PFSK-1 (cell line): ENCODE data around the gene BCAS1.
A peak's percentile ranks its signal among the peaks of the same experiment; 100 is the strongest.

ENCODE experiments used
- FOXP2 ChIP-seq: optimal IDR thresholded peaks from 2 replicates; pipeline ENCODE3; 2011; ENCODE audit warnings: borderline replicate concordance, control low read depth, inconsistent platforms; ENCODE audit not compliant: insufficient read depth; ENCODE audit errors: extremely low read length, extremely low read depth
- POLR2AphosphoS5 ChIP-seq: IDR thresholded peaks from 2 replicates; pipeline ENCODE4 v1.6.1; 2012; ENCODE audit warnings: low read depth, mild to moderate bottlenecking, control low read depth, low read length, moderate library complexity
- REST ChIP-seq, 2 experiments: IDR thresholded peaks; 2 replicates each; pipeline versions ENCODE4 v1.6.1 to v1.8.0; 2011 to 2012; ENCODE audit warnings: low read depth in 2 of 2, low read length in 2 of 2, control low read depth in 1 of 2, inconsistent platforms in 1 of 2, mild to moderate bottlenecking in 1 of 2, moderate library complexity in 1 of 2; ENCODE audit not compliant: insufficient read depth in 1 of 2
- SIN3A ChIP-seq: IDR thresholded peaks from 2 replicates; pipeline ENCODE4 v1.6.1; 2012; ENCODE audit warnings: mild to moderate bottlenecking, low read length, moderate library complexity, borderline replicate concordance; ENCODE audit not compliant: insufficient read depth
- TAF1 ChIP-seq: IDR thresholded peaks from 2 replicates; pipeline ENCODE4 v1.6.1; 2012; ENCODE audit warnings: low read length, control low read depth, borderline replicate concordance; ENCODE audit not compliant: insufficient read depth

BCAS1 gene

GRCh38 chr20:53996584-53997486 is 73.6 kb downstream of the BCAS1 start:
- TF ChIP-seq TAF1 (no peak), REST (IDR thresholded peaks at IDR 0.05; ENCODE audit: insufficient read depth in 1 of 2, low read depth in 2 of 2, low read length in 2 of 2) (peak in 1 of 2 experiments; percentile 71; a peak in 2 of 4 replicates)

- TF ChIP-seq FOXP2 = no peak
- no peak for TF ChIP-seq REST (IDR thresholded peaks at IDR 0.05; ENCODE audit: insufficient read depth in 1 of 2, low read depth in 2 of 2, low read length in 2 of 2)
- TF ChIP-seq SIN3A = no peak
- TF ChIP-seq TAF1 = no peak
- no peak for TF ChIP-seq POLR2AphosphoS5
Observed at GRCh38 chr20:53995949-53996348, 74.4 kb downstream of the BCAS1 start.

GRCh38 chr20:53994088-53994487 is 76.3 kb downstream of the BCAS1 start:
- TF ChIP-seq TAF1 (no peak), SIN3A (no peak), POLR2AphosphoS5 (no peak), FOXP2 (no peak), REST (IDR thresholded peaks at IDR 0.05; ENCODE audit: insufficient read depth in 1 of 2, low read depth in 2 of 2, low read length in 2 of 2) (no peak)

GRCh38 chr20:53993310-53993709 is 77.1 kb downstream of the BCAS1 start:
- TF ChIP-seq FOXP2 = no peak
- TF ChIP-seq POLR2AphosphoS5 = no peak
- no peak for TF ChIP-seq TAF1
- TF ChIP-seq SIN3A = no peak
- no peak for TF ChIP-seq REST (IDR thresholded peaks at IDR 0.05; ENCODE audit: insufficient read depth in 1 of 2, low read depth in 2 of 2, low read length in 2 of 2)

- TF ChIP-seq POLR2AphosphoS5 = no peak
- TF ChIP-seq FOXP2 = no peak
- no peak for TF ChIP-seq SIN3A
- TF ChIP-seq REST (IDR thresholded peaks at IDR 0.05; ENCODE audit: insufficient read depth in 1 of 2, low read depth in 2 of 2, low read length in 2 of 2) = no peak
- TF ChIP-seq TAF1 = no peak
Observed at GRCh38 chr20:53990768-53991450, 79.5 kb downstream of the BCAS1 start.
